HG03108 (cell line): ENCODE results near the gene ZNRD2.

Experiments
- ATAC-seq: cut with Tn5 transposase; IDR thresholded peaks from one replicate; pipeline ENCODE4 v1.9.1; 2021; ENCODE audit warnings: moderate library complexity; ENCODE audit not compliant: unreplicated experiment

Gene ZNRD2

GRCh38 chr11:65609229-65609628, 39.0 kb downstream of the ZNRD2 start:
- no peak for ATAC-seq

- no peak for ATAC-seq
Observed at GRCh38 chr11:65609665-65610064, 39.4 kb downstream of the ZNRD2 start.

- ATAC-seq: no peak
Observed at GRCh38 chr11:65610404-65610803, 40.1 kb downstream of the ZNRD2 start.

- ATAC-seq: no peak
Observed at GRCh38 chr11:65611028-65611757, 40.9 kb downstream of the ZNRD2 start.

- ATAC-seq: no peak
Observed at GRCh38 chr11:65611758-65612603, 41.7 kb downstream of the ZNRD2 start.

GRCh38 chr11:65612691-65613090, 42.4 kb downstream of the ZNRD2 start:
- no peak for ATAC-seq

GRCh38 chr11:65613091-65613928, 43.0 kb downstream of the ZNRD2 start:
- ATAC-seq: no peak

GRCh38 chr11:65615229-65615949, 45.1 kb downstream of the ZNRD2 start, which contains the start of gene PCNX3:
TSS of gene PCNX3 (plus strand) at chr11:65615776. CDS start at chr11:65616312, 536 bp downstream.
- ATAC-seq: peak; percentile 73

GRCh38 chr11:65615950-65616574, 45.8 kb downstream of the ZNRD2 start:
- peak; percentile 0 for ATAC-seq

GRCh38 chr11:65616575-65617001, 46.3 kb downstream of the ZNRD2 start:
- ATAC-seq: no peak

- no peak for ATAC-seq
Observed at GRCh38 chr11:65617136-65617850, 47.0 kb downstream of the ZNRD2 start.

- ATAC-seq: no peak
Observed at GRCh38 chr11:65617990-65618751, 47.9 kb downstream of the ZNRD2 start.

- no peak for ATAC-seq
Observed at GRCh38 chr11:65618763-65619162, 48.5 kb downstream of the ZNRD2 start.

- no peak for ATAC-seq
Observed at GRCh38 chr11:65619281-65619928, 49.1 kb downstream of the ZNRD2 start.

- ATAC-seq: no peak
Observed at GRCh38 chr11:65620666-65621065, 50.4 kb downstream of the ZNRD2 start.

- no peak for ATAC-seq
Observed at GRCh38 chr11:65621460-65621859, 51.2 kb downstream of the ZNRD2 start.
